ENCODE data around the gene NPIPB4. TPM values are rescaled to one million over a fixed set of nuclear protein-coding genes. Genes with fewer than 3 reads are reported as not detected.
"Not testable (repeated sequence)": the region's sequence is repeated elsewhere in the genome, so short reads cannot be mapped to it uniquely, and the experiment has no call there.

Gene NPIPB4
- total RNA-seq, 1 experiment from 2014 or later = 6.9 TPM

DNA sequence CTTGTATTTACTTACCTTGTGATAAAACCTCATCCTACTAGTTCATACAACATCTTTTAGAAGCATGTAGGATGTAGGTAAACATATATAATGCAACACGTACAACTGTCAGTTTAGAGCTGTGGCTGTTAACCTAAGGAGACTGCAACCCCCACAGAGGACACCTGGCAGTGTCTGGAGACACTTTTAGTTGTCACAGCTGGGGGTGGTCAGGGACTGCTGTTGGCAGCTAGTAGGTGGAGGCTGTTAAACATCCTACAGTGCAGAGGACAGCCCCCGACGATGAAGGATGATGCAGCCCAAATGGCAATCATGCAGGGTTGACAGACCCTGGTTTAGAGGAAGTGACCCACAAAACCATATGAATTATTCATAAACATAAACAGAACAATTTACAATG lies 59.0 kb downstream of the NPIPB4 start:
- in situ Hi-C loops (cut with HindIII; ENCODE audit: low pct_unique_long_range_greater_than_20kb, low sequenced_read_pairs); DNase-seq (ENCODE audit: low read depth): not testable (repeated sequence)

- DNase-seq (ENCODE audit: low read depth); in situ Hi-C loops (cut with HindIII; ENCODE audit: low pct_unique_long_range_greater_than_20kb, low sequenced_read_pairs): not testable (repeated sequence)
These were observed 64.2 kb downstream of the NPIPB4 start for GRCh38 chr16:21793310-21793709.

GRCh38 chr16:21790506-21790905 lies 67.0 kb downstream of the NPIPB4 start:
- in situ Hi-C loops (cut with HindIII; ENCODE audit: low pct_unique_long_range_greater_than_20kb, low sequenced_read_pairs); DNase-seq (ENCODE audit: low read depth): not testable (repeated sequence)

Other genes with a start within 250 kb of the NPIPB4 start
- gene IGSF6, start 205.1 kb downstream of the NPIPB4 start, total RNA-seq (2014; rRNA removed; shearing (Covaris generic); ENCODE audit: low replicate concordance) = not detected in 2 replicates
- gene OTOA, start 193.8 kb downstream of the NPIPB4 start, total RNA-seq (2014; rRNA removed; shearing (Covaris generic); ENCODE audit: low replicate concordance) = not detected in 2 replicates
- 19.4 and 27.1 TPM in 2 replicates for gene UQCRC2, start 95.6 kb upstream of the NPIPB4 start, total RNA-seq (2014; rRNA removed; shearing (Covaris generic); ENCODE audit: low replicate concordance)
- not detected in 2 replicates for gene PDZD9, start 143.4 kb upstream of the NPIPB4 start, total RNA-seq (2014; rRNA removed; shearing (Covaris generic); ENCODE audit: low replicate concordance)
- gene MOSMO, start 150.4 kb upstream of the NPIPB4 start, total RNA-seq (2014; rRNA removed; shearing (Covaris generic); ENCODE audit: low replicate concordance) = 11.5 and 18.2 TPM in 2 replicates
- gene VWA3A, start 234.8 kb upstream of the NPIPB4 start, total RNA-seq (2014; rRNA removed; shearing (Covaris generic); ENCODE audit: low replicate concordance) = not detected in 2 replicates

All from Caki2 (cell line).